Right ventricle myocardium superior (tissue), 1 donor: ENCODE measurements around the gene CTBP1. TPM values are rescaled to one million over a fixed set of nuclear protein-coding genes. Genes with fewer than 3 reads are reported as not detected.

Experiments
- total RNA-seq: library from RNA; stranded (reverse); fragmentation: NEBNext Ultra II Directional; extraction: Animal tissue kit (Norgen Biotek cat#: 25700); gene quantifications from one replicate; pipeline ENCODE4 v1.2.1, GENCODE V29; 2021
- donor health status: DM: no; HTN: yes; CAD: no; lungs with severe emphysema.

CTBP1 gene
- total RNA-seq, 1 donor from 2014 or later = 133 TPM

Other genes starting within 250 kb of the CTBP1 start
- 22.2 TPM for gene FGFRL1, start 237.5 kb downstream of the CTBP1 start, total RNA-seq
- 0.30 TPM for gene RNF212, start 135.6 kb downstream of the CTBP1 start, total RNA-seq
- gene SPON2, start 76.5 kb downstream of the CTBP1 start, total RNA-seq = 15.6 TPM
- gene MAEA, start 40.8 kb upstream of the CTBP1 start, total RNA-seq = 50.3 TPM
- gene UVSSA, start 98.1 kb upstream of the CTBP1 start, total RNA-seq = 6.7 TPM
- not detected for gene NKX1-1, start 157.3 kb upstream of the CTBP1 start, total RNA-seq